HUES6 (cell line): ENCODE results near the gene ATCAY.
"Not testable (repeated sequence)": the region's sequence is repeated elsewhere in the genome, so short reads cannot be mapped to it uniquely, and the experiment has no call there.

ENCODE experiments used
- H3K27ac ChIP-seq: 2 replicates; pipeline ENCODE4 v1.7.0; 2013; ENCODE audit warnings: low read depth, mild to moderate bottlenecking, low read length, inconsistent platforms
- H3K27me3 ChIP-seq: 2 replicates; pipeline ENCODE4 v1.6.1; 2013; ENCODE audit warnings: low read length; ENCODE audit not compliant: control insufficient read depth, insufficient read depth
- H3K36me3 ChIP-seq: 2 replicates; pipeline ENCODE4 v1.6.1; 2013; ENCODE audit warnings: low read length; ENCODE audit not compliant: control insufficient read depth, insufficient read depth
- H3K4me1 ChIP-seq: 2 replicates; pipeline ENCODE4 v1.6.1; 2013; ENCODE audit warnings: low read length; ENCODE audit not compliant: control insufficient read depth, insufficient read depth
- H3K4me3 ChIP-seq: 2 replicates; pipeline ENCODE4 v1.5.1; 2013; ENCODE audit warnings: low read depth, low read length
- H3K9ac ChIP-seq: one replicate; pipeline ENCODE4 v1.6.1; 2013; ENCODE audit warnings: mild to moderate bottlenecking, low read length
- H3K9me3 ChIP-seq: 2 replicates; pipeline ENCODE4 v1.6.1; 2013; ENCODE audit warnings: low read depth, low read length; ENCODE audit not compliant: control insufficient read depth, insufficient read depth

ATCAY gene

DNA sequence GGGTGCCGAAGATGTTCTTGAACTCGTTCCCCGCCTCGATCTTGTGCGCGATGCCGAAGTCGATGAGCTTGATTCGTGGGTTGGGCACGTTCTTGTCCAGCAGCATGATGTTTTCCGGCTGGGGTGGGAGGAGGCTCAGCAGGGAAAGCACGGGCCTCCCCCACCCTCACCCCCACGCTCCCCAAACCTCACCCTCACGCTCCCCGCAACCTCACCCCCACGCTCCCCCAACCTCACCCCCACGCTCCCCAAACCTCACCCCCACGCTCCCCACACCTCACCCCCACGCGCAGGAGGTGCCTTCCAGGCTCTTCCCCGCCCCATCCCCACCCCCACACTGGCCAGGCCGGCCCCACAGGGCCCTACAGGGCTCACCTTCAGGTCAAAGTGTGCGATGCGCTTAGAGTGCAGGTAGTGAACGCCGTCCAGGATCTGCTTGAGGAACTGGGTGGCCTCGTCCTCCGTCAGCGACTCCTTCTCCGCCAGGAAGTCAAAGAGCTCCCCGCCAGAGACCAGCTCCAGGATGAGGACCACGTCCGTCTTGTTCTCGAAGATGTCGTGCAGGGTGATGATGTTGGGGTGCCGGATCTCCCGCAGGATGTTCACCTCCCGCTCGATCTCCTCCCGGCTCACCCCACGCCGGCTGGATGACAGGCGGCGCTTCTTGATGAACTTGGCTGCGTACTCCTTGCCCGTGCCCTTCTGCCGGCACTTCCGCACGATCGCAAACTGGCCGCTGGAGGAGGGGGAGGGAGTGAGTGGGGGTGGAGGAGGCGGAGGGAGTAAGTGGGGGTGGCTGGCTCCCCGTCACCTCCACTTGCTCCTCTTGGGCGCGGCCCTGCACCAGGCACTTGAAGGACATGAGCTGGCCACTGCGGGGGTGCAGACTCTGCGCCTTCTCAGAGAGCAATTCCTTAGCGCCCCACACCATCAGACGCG is 84.0 kb downstream of the ATCAY start:
- H3K27me3 ChIP-seq = no peaks in the 10 kb centered on the region
- no peaks in the 10 kb centered on the region for H3K9me3 ChIP-seq
- peaks cover 86% of the 10 kb centered on the region for H3K36me3 ChIP-seq
- no peak overlapping the region for H3K9ac ChIP-seq
- no peak overlapping the region for H3K4me3 ChIP-seq
- H3K27ac ChIP-seq = no peak overlapping the region
- peaks cover 19% of the 10 kb centered on the region for H3K4me1 ChIP-seq

- H3K4me1 ChIP-seq = peaks cover 24% of the 10 kb centered on the region
- peak overlapping the region; percentile 21 for H3K9ac ChIP-seq
- H3K9me3 ChIP-seq = no peaks in the 10 kb centered on the region
- peak overlapping the region; percentile 16 for H3K27ac ChIP-seq
- no peaks in the 10 kb centered on the region for H3K27me3 ChIP-seq
- no peak overlapping the region for H3K4me3 ChIP-seq
- peaks cover 69% of the 10 kb centered on the region for H3K36me3 ChIP-seq
These were observed 85.8 kb downstream of the ATCAY start for GRCh38 chr19:3966051-3967017.

- not testable (repeated sequence) for H3K9me3 ChIP-seq, H3K27me3 ChIP-seq, H3K4me3 ChIP-seq
- Histone ChIP-seq H3K36me3 (peaks cover 59% of the 10 kb centered on the region), H3K27ac (peak overlapping the region; percentile 89), H3K9ac (peak overlapping the region; percentile 79), H3K4me1 (peaks cover 24% of the 10 kb centered on the region)
These were observed 87.5 kb downstream of the ATCAY start for GRCh38 chr19:3967983-3968382.

DNA sequence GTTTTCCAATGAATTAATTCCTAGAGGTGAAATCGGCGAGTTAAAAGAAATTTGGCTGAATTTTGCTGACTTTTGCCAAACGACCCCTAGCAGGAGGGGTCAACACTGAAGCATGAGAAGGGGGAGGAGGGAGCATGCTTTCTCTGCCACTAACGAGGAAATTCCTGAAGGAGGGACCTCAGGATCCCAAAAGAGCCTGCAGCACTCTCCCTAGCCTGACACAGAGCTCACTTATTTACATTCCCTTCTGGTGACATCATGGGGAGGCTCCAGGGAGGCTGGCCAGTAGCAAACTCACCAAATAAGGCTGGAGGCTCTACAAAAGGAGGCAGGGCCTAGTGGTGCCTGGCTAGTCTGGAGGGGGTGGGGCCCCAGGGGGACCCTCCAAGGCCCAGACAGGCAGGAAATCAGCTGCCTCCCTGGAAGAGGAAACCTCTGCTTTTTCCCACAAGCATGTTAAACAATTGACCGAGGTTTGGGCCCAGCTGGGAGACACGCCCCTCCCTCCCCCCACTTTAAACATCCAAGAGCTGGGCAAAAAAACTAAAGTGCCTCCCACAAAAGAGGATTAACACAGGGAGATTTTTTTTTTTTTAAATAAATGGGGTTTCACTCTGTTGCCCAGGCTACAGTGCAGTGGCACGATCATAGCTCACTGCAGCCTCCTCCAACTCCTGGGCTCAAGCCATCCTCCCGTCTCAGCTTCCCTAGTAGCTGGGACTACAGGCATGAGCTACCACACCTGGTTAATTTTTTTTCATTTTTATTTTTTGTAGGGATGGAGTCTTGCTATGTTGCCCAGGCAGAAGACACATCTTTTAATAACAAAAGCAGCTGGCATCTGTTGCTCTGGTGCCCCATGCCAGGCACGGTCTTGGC is 88.3 kb downstream of the ATCAY start:
- peak overlapping the region; percentile 73 for H3K4me3 ChIP-seq

DNA sequence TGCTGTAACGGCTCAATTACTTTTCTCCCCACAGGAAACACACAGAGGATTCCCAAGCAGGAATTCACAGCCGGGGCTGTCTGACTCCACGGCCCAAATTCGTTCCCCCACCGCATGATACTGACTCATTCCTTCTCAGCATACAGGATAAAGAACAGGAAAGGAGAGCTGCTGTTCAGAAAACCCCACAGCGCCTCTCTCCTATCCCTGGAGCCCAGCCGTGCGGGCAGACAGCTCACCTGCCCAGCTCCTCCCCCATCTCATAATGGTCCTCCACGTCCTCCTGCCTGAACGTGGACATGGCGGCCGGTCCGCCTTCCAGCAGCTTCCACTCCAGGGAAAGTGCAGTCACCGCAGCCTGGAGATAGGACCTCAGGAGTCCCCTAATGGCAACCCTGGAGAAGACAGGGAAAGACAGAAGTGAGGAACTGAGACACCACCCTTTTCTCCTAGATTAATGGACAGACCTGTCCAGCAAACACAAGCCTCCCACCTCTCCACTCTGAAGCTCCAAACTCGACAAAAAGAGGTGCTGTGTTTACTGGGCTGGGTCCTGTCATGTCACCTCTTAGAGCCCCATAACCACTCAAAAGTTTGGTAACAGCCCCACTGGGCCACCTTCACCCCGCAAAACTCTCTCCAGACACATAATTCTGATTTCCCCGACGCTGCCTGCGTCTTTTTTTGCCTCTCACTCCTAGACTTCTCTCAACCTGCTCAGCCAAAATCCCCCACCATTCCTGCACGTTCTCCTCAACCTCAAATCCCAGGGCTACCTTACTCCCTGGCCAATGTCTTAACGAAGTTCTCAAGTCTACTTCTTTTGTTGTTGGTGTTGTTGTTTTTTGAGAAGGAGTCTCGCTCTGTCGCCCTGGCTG is 89.2 kb downstream of the ATCAY start:
- H3K27me3 ChIP-seq = no peaks in the 10 kb centered on the region
- H3K36me3 ChIP-seq = peaks cover 43% of the 10 kb centered on the region
- H3K4me1 ChIP-seq = peaks cover 24% of the 10 kb centered on the region
- peak overlapping the region; percentile 93 for H3K27ac ChIP-seq
- H3K4me3 ChIP-seq = peak overlapping the region; percentile 73
- H3K9ac ChIP-seq = peak overlapping the region; percentile 86
- no peaks in the 10 kb centered on the region for H3K9me3 ChIP-seq

More for the DNA sequence above, 88.3 kb downstream of the ATCAY start:
- peaks cover 50% of the 10 kb centered on the region for H3K36me3 ChIP-seq
- no peaks in the 10 kb centered on the region for H3K9me3 ChIP-seq
- peaks cover 24% of the 10 kb centered on the region for H3K4me1 ChIP-seq
- peak overlapping the region; percentile 93 for H3K27ac ChIP-seq
- peak overlapping the region; percentile 86 for H3K9ac ChIP-seq
- H3K27me3 ChIP-seq = no peaks in the 10 kb centered on the region

GRCh38 chr19:3970313-3970807 is 89.9 kb downstream of the ATCAY start:
- Histone ChIP-seq H3K36me3 (peaks cover 42% of the 10 kb centered on the region), H3K27me3 (no peaks in the 10 kb centered on the region), H3K4me1 (peaks cover 24% of the 10 kb centered on the region), H3K27ac (peak overlapping the region; percentile 93), H3K9ac (peak overlapping the region; percentile 86), H3K9me3 (no peaks in the 10 kb centered on the region), H3K4me3 (peak overlapping the region; percentile 73)

GRCh38 chr19:3970808-3971598 is 90.5 kb downstream of the ATCAY start, which contains the start of gene DAPK3:
TSS of gene DAPK3 (minus strand) at chr19:3971099. CDS start at chr19:3969735, 1,364 bp downstream.
- H3K4me3 ChIP-seq = peak within 1 kb of the TSS; percentile 73
- H3K9me3 ChIP-seq = no peaks in the 10 kb centered on the region
- peaks cover 24% of the 10 kb centered on the region for H3K4me1 ChIP-seq
- peaks cover 42% of the 10 kb centered on the region for H3K36me3 ChIP-seq
- H3K27me3 ChIP-seq = no peaks in the 10 kb centered on the region
- peak within 1 kb of the TSS; percentile 86 for H3K9ac ChIP-seq
- peak within 1 kb of the TSS; percentile 93 for H3K27ac ChIP-seq

GRCh38 chr19:3975144-3975543 is 94.7 kb downstream of the ATCAY start:
- Histone ChIP-seq H3K4me1 (no peaks in the 10 kb centered on the region), H3K36me3 (peaks cover 56% of the 10 kb centered on the region), H3K27ac (no peak overlapping the region), H3K4me3 (no peak overlapping the region), H3K27me3 (no peaks in the 10 kb centered on the region), H3K9me3 (no peaks in the 10 kb centered on the region), H3K9ac (no peak overlapping the region)

DNA sequence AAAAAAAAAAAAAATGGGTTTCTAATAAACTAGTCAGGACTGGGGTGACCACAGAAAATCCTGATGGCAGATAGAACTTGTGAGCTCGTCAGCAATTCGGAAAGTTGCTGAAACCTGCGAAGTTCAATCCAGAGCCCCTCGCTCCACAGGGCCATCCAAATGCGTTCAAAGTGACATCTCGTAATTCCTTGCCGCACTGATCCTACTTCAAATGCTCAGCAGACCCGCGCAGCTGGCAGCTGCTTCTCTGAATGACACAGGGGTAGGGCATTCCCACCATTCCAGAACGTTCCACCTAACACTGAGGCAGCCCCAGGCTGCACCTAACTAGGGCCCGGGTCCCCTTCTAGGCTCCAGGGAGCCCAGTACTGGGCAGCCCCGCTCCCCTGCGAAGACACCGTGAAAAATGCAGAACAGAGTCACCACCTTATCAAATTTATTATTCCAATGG is 95.2 kb downstream of the ATCAY start:
- no peaks in the 10 kb centered on the region for H3K27me3 ChIP-seq
- no peaks in the 10 kb centered on the region for H3K9me3 ChIP-seq
- H3K36me3 ChIP-seq = peaks cover 61% of the 10 kb centered on the region
- no peaks in the 10 kb centered on the region for H3K4me1 ChIP-seq
- no peak overlapping the region for H3K9ac ChIP-seq
- no peak overlapping the region for H3K4me3 ChIP-seq
- H3K27ac ChIP-seq = no peak overlapping the region
